ENCODE results near the gene SMTN. TPM values are rescaled to one million over a fixed set of nuclear protein-coding genes. Genes with fewer than 3 reads are reported as not detected.

Gene SMTN
- total and polyA plus RNA-seq, 10 of the 15 experiments (the other 5 are each of a cell fraction or from before 2014, with no cell fraction given) = 0.92 to 21.9 (median 4.8) TPM

GRCh38 chr22:31125521-31126117, 44.5 kb downstream of the SMTN start (continued):
- TF ChIP-seq BCL11A (IDR thresholded peaks at IDR 0.05; ENCODE audit: low read depth, low read length) = no peak
- TF ChIP-seq, protein P1, sequence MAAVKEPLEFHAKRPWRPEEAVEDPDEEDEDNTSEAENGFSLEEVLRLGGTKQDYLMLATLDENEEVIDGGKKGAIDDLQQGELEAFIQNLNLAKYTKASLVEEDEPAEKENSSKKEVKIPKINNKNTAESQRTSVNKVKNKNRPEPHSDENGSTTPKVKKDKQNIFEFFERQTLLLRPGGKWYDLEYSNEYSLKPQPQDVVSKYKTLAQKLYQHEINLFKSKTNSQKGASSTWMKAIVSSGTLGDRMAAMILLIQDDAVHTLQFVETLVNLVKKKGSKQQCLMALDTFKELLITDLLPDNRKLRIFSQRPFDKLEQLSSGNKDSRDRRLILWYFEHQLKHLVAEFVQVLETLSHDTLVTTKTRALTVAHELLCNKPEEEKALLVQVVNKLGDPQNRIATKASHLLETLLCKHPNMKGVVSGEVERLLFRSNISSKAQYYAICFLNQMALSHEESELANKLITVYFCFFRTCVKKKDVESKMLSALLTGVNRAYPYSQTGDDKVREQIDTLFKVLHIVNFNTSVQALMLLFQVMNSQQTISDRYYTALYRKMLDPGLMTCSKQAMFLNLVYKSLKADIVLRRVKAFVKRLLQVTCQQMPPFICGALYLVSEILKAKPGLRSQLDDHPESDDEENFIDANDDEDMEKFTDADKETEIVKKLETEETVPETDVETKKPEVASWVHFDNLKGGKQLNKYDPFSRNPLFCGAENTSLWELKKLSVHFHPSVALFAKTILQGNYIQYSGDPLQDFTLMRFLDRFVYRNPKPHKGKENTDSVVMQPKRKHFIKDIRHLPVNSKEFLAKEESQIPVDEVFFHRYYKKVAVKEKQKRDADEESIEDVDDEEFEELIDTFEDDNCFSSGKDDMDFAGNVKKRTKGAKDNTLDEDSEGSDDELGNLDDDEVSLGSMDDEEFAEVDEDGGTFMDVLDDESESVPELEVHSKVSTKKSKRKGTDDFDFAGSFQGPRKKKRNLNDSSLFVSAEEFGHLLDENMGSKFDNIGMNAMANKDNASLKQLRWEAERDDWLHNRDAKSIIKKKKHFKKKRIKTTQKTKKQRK (IDR thresholded peaks at IDR 0.05; ENCODE audit: low read depth, low read length) = no peak

GRCh38 chr22:31126128-31126868, 45.2 kb downstream of the SMTN start:
- intact Hi-C loops (cut with micrococcal nuclease; ENCODE audit: unreplicated experiment) (no loop called here), in situ Hi-C loops (cut with MboI) (no loop called here)
- Histone ChIP-seq H3K4me2 (ENCODE audit: control insufficient read depth, insufficient read depth) (no peak overlapping the region), H4K20me1 (ENCODE audit: control insufficient read depth, insufficient read depth) (no peaks in the 10 kb centered on the region), H3K36me3 (ENCODE audit: control insufficient read depth in 2 of 2, insufficient read depth in 2 of 2, low read length in 1 of 2) (no peaks in the 10 kb centered on the region), H3K27ac (ENCODE audit: control insufficient read depth, insufficient read depth) (no peak overlapping the region), H3K9ac (ENCODE audit: control insufficient read depth, insufficient read depth, low read length) (no peak overlapping the region), H3K4me1 (ENCODE audit: control insufficient read depth, insufficient read depth, low read length) (no peaks in the 10 kb centered on the region), H2AFZ (ENCODE audit: control insufficient read depth, low read depth, low read length) (no peak overlapping the region), H3K79me2 (ENCODE audit: control insufficient read depth, insufficient read depth, low read length) (no peaks in the 10 kb centered on the region), H3K4me3 (no peak overlapping the region), H3K9me3 (replicated peaks; ENCODE audit: control insufficient read depth, insufficient read depth, low read length) (no peaks in the 10 kb centered on the region), H3K27me3 (replicated peaks in 1 of 2; ENCODE audit: control insufficient read depth in 2 of 2, insufficient read depth in 2 of 2, low read length in 1 of 2) (no peaks in the 10 kb centered on the region)
- CTCF ChIA-PET = no interaction called here
- ATAC-seq (no peak), FAIRE-seq (no peak), DNase-seq (ENCODE audit: low read depth, low spot score) (no peak)
- POLR2A ChIA-PET = no interaction called here
- no TSS peak for BruUV-seq (replicated peaks)
- RAD21 ChIA-PET (ENCODE audit: unreplicated experiment) = no interaction called here
- no peak for TF ChIP-seq ASH2L (IDR thresholded peaks at IDR 0.05; ENCODE audit: borderline replicate concordance, low read depth)
- no peak for TF ChIP-seq NR2C1 (IDR thresholded peaks at IDR 0.05)
- no peak for TF ChIP-seq ZBED1 (IDR thresholded peaks at IDR 0.05; ENCODE audit: borderline replicate concordance)
- TF ChIP-seq PML (IDR thresholded peaks at IDR 0.05; ENCODE audit: low read length) = no peak
- TF ChIP-seq, protein P2, sequence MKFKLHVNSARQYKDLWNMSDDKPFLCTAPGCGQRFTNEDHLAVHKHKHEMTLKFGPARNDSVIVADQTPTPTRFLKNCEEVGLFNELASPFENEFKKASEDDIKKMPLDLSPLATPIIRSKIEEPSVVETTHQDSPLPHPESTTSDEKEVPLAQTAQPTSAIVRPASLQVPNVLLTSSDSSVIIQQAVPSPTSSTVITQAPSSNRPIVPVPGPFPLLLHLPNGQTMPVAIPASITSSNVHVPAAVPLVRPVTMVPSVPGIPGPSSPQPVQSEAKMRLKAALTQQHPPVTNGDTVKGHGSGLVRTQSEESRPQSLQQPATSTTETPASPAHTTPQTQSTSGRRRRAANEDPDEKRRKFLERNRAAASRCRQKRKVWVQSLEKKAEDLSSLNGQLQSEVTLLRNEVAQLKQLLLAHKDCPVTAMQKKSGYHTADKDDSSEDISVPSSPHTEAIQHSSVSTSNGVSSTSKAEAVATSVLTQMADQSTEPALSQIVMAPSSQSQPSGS (IDR thresholded peaks at IDR 0.05; ENCODE audit: low read length) = no peak
- TF ChIP-seq SPI1 (IDR thresholded peaks at IDR 0.05; ENCODE audit: borderline replicate concordance, insufficient read depth, low read depth, low read length) = no peak
- SMC1A ChIA-PET (ENCODE audit: uncharacterized antibody, unreplicated experiment) = no interaction called here
- WGBS (ENCODE audit: insufficient coverage, insufficient replicate concordance, low lambda C conversion rate, missing lambda C conversion rate) = 53% methylated on average over 22 of the region's 22 CpGs
